ENCODE data around the gene NMUR1. TPM values are rescaled to one million over a fixed set of nuclear protein-coding genes. Genes with fewer than 3 reads are reported as not detected.
A peak's percentile ranks its signal among the peaks of the same experiment; 100 is the strongest.
"Not testable (repeated sequence)": the region's sequence is repeated elsewhere in the genome, so short reads cannot be mapped to it uniquely, and the experiment has no call there.

The NMUR1 gene
- total RNA-seq, 2 donors from 2014 or later, result 0.21 TPM; not detected in 1

GRCh38 chr2:231567159-231567558 is 36.9 kb upstream of the NMUR1 start:
- Mint-ChIP-seq H3K36me3 (ENCODE audit: insufficient read depth in 2 of 2) (no peaks in the 10 kb centered on the region), H3K4me3 (no peak overlapping the region), H3K27me3 (ENCODE audit: low read depth) (no peaks in the 10 kb centered on the region), H3K27ac (no peak overlapping the region), H3K9me3 (no peaks in the 10 kb centered on the region), H3K4me1 (ENCODE audit: low read depth) (peaks cover 7% of the 10 kb centered on the region)
- ATAC-seq (replicated peaks in 1 of 2) (no peak), DNase-seq (no peak)

DNA sequence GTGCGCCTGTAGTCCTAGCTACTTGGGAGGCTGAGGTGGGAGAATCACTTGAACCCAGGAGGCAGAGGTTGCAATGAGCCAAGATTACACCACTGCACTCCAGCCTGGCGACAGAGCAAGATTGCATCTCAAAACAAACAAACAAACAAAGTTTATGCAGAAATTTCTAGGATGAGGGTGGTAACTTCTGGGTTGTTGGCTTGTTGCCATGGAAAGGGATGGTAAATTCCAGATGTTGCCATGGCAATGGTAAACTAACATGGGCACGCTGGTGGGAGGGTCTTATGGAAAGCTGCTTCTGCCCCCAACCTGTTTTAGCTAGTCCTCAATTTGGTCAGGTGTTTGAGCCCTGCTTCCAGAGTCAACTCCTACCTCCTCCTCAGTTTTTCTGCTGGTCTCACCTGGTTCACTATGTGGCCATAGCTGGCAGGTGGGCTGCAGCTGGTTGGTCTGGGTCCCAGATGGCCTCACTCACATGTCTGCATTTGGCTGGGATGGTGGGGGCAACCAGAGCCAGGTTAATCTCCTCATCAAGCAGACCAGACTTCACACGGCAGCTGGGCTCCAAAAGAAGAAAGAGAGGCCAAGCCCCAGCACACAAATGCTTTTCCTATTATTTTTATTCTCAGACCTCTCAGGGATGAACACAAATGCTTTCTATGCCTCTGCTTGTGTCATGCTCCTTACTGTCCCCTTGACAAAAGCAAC is 35.8 kb upstream of the NMUR1 start:
- DNase-seq (no peak), ATAC-seq (replicated peaks in 1 of 2) (no peak)

DNA sequence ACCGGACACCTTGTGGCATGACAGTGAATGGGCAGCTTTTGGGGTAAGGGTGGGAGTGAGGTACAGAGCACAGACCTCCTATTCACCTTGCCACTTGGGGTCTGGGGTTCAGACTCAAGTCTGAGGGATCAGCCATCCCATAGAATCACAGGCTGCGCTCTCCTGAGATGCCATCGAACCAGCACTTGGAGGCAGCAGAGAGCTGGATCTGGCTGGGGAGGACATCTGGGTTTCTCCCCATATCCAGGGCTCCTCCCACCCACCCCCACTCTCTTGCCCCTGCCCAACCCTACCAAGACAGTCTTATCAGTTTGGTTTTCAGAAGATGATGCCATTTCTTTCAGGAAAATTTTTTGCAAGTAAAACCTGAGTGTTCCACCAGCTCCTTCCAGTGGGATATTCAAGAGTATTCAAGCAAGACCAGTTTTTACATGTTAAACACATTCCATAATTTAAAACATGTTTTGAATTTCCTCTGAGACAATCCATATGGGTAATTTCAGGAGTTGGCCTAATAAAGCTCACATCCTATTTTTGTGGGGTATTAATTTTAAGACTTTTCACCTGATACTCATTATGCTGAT is 33.2 kb upstream of the NMUR1 start:
- no peak overlapping the region for H3K27ac Mint-ChIP-seq
- peak; percentile 80 to 83 for ATAC-seq (replicated peaks in 1 of 2)
- no peaks in the 10 kb centered on the region for H3K36me3 Mint-ChIP-seq (ENCODE audit: insufficient read depth in 2 of 2)
- peaks cover under 1% of the 10 kb centered on the region for H3K4me1 Mint-ChIP-seq (ENCODE audit: low read depth)
- no peaks in the 10 kb centered on the region for H3K9me3 Mint-ChIP-seq
- no peaks in the 10 kb centered on the region for H3K27me3 Mint-ChIP-seq (ENCODE audit: low read depth)
- peak; percentile 48 to 51 for DNase-seq
- H3K4me3 Mint-ChIP-seq, result no peak overlapping the region

More for the DNA sequence above, 35.8 kb upstream of the NMUR1 start:
- no peak overlapping the region for H3K4me3 Mint-ChIP-seq
- H3K27me3 Mint-ChIP-seq (ENCODE audit: low read depth), result no peaks in the 10 kb centered on the region
- no peak overlapping the region for H3K27ac Mint-ChIP-seq
- H3K36me3 Mint-ChIP-seq (ENCODE audit: insufficient read depth in 2 of 2), result no peaks in the 10 kb centered on the region
- H3K4me1 Mint-ChIP-seq (ENCODE audit: low read depth), result peaks cover 7% of the 10 kb centered on the region
- H3K9me3 Mint-ChIP-seq, result no peaks in the 10 kb centered on the region

DNA sequence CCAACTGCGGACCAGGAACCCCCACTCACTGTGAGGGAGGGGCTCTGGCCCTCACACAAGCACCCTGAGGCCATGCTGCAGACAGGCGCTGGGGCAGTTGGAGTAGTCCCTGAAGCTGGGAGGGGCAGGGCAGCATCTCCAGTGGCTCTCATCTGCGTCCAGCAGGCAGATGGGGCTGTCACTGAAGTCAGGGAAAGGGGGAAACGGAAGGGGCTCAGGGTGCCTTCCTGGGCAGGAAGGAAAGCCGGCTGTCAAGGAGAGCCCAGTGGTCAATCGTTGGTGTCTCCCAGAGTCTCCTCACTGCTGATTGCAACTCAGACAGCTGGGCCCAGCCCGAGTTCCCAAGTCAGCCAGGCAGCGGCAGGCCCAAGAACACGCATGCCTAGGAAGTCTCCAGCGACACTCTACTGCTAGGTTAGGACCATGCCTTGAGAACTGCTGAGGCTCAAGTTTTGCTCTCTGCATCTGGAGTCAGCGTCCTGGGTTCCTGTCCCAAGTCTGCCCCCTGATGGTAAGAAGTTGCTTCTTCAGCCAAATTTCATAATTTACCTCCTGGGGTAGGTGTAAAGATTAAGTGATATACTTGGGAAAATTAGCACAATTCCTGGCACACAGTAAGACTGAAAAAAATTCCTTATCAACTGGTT is 27.4 kb upstream of the NMUR1 start:
- Mint-ChIP-seq H3K36me3 (ENCODE audit: insufficient read depth in 2 of 2) (peaks cover 8 to 10% of the 10 kb centered on the region in 2 donors), H3K9me3 (peaks cover 8 to 10% of the 10 kb centered on the region in 2 donors), H3K4me3 (no peak overlapping the region), H3K4me1 (ENCODE audit: low read depth) (peaks cover 10% of the 10 kb centered on the region), H3K27ac (no peak overlapping the region), H3K27me3 (ENCODE audit: low read depth) (no peaks in the 10 kb centered on the region)
- DNase-seq (peak; percentile 57 to 63), ATAC-seq (replicated peaks in 1 of 2) (peak; percentile 87 to 95)

- Mint-ChIP-seq H3K27me3 (ENCODE audit: low read depth) (no peaks in the 10 kb centered on the region), H3K4me1 (ENCODE audit: low read depth) (peaks cover 10% of the 10 kb centered on the region), H3K36me3 (ENCODE audit: insufficient read depth in 2 of 2) (peaks cover 8 to 11% of the 10 kb centered on the region in 2 donors), H3K4me3 (no peak overlapping the region), H3K9me3 (peaks cover 9 to 10% of the 10 kb centered on the region in 2 donors), H3K27ac (no peak overlapping the region)
- DNase-seq, result no peak
- ATAC-seq (replicated peaks in 1 of 2), result no peak
Observed at GRCh38 chr2:231556981-231557380, 26.7 kb upstream of the NMUR1 start.

- Mint-ChIP-seq H3K4me1 (ENCODE audit: low read depth) (peaks cover 10% of the 10 kb centered on the region), H3K36me3 (ENCODE audit: insufficient read depth in 2 of 2) (peaks cover 8 to 11% of the 10 kb centered on the region in 2 donors)
Observed at GRCh38 chr2:231556496-231556895, 26.3 kb upstream of the NMUR1 start.

GRCh38 chr2:231554748-231555545 is 24.7 kb upstream of the NMUR1 start:
- peaks cover 8 to 13% of the 10 kb centered on the region in 2 donors for H3K36me3 Mint-ChIP-seq (ENCODE audit: insufficient read depth in 2 of 2)
- H3K27ac Mint-ChIP-seq, result no peak overlapping the region
- DNase-seq (no peak), ATAC-seq (replicated peaks in 1 of 2) (peak in 1 of 2 donors; percentile 38)
- H3K27me3 Mint-ChIP-seq (ENCODE audit: low read depth), result no peaks in the 10 kb centered on the region
- H3K4me1 Mint-ChIP-seq (ENCODE audit: low read depth), result peaks cover 10% of the 10 kb centered on the region
- H3K9me3 Mint-ChIP-seq, result peaks cover 9 to 10% of the 10 kb centered on the region in 2 donors
- H3K4me3 Mint-ChIP-seq, result peak overlapping the region; percentile 41 to 46

More at GRCh38 chr2:231556496-231556895, 26.3 kb upstream of the NMUR1 start:
- not testable (repeated sequence) for H3K27ac Mint-ChIP-seq; H3K27me3 Mint-ChIP-seq (ENCODE audit: low read depth); H3K4me3 Mint-ChIP-seq; DNase-seq; ATAC-seq (replicated peaks in 1 of 2)
- H3K9me3 Mint-ChIP-seq, result peaks cover 9 to 10% of the 10 kb centered on the region in 2 donors

DNA sequence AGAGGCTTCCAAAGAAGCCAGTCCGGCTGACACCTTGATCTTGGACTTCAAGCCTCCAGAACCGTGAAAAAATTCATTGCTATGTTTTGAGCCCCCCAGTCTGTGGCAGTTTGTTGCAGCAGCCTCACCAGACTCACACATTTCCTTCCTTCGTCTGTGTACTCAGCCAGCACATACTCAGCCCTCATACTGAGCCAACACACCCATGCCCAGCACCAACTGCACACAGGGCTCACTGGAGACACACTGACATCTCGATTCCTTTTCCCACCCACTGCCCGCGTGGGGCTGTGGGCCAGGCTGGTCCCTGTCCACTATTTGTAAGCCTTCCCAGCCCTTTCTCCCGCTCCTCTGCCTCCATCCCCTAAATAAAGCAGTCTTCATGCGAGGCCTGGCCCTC is 24.1 kb upstream of the NMUR1 start:
- H3K27ac Mint-ChIP-seq, result no peak overlapping the region

DNA sequence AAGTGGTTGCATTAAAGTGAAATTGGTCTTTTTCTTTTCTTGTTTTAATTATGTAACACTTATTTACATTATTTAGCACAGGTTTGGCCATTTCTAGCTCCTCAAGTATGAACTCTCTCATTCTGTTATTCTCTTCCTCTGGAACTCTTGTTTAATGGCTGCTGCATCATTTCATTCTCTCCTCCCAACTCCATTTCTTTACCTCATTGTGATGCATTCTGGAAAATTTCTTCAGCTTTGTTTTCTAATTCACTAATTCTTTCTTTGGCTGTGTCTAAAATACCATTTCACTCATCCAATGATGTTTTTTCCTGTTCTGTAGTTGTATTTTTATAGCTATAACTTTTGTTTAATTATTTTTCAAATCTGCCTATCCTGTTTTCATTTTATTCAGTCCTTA is 22.5 kb upstream of the NMUR1 start:
- no peak for DNase-seq
- H3K27ac Mint-ChIP-seq, result no peak overlapping the region
- no peak overlapping the region for H3K4me3 Mint-ChIP-seq
- H3K4me1 Mint-ChIP-seq (ENCODE audit: low read depth), result peaks cover 19% of the 10 kb centered on the region
- H3K36me3 Mint-ChIP-seq (ENCODE audit: insufficient read depth in 2 of 2), result peaks cover 8 to 13% of the 10 kb centered on the region in 2 donors
- no peak for ATAC-seq (replicated peaks in 1 of 2)
- peaks cover 9% of the 10 kb centered on the region for H3K27me3 Mint-ChIP-seq (ENCODE audit: low read depth)
- H3K9me3 Mint-ChIP-seq, result peaks cover 9 to 10% of the 10 kb centered on the region in 2 donors

More for the DNA sequence above, 24.1 kb upstream of the NMUR1 start:
- Mint-ChIP-seq H3K4me3 (peak overlapping the region; percentile 31 to 41), H3K36me3 (ENCODE audit: insufficient read depth in 2 of 2) (peaks cover 8 to 13% of the 10 kb centered on the region in 2 donors), H3K27me3 (ENCODE audit: low read depth) (no peaks in the 10 kb centered on the region), H3K4me1 (ENCODE audit: low read depth) (peaks cover 13% of the 10 kb centered on the region), H3K9me3 (peaks cover 9 to 10% of the 10 kb centered on the region in 2 donors)
- ATAC-seq (replicated peaks in 1 of 2) (peak in 1 of 2 donors; percentile 39), DNase-seq (no peak)

DNA sequence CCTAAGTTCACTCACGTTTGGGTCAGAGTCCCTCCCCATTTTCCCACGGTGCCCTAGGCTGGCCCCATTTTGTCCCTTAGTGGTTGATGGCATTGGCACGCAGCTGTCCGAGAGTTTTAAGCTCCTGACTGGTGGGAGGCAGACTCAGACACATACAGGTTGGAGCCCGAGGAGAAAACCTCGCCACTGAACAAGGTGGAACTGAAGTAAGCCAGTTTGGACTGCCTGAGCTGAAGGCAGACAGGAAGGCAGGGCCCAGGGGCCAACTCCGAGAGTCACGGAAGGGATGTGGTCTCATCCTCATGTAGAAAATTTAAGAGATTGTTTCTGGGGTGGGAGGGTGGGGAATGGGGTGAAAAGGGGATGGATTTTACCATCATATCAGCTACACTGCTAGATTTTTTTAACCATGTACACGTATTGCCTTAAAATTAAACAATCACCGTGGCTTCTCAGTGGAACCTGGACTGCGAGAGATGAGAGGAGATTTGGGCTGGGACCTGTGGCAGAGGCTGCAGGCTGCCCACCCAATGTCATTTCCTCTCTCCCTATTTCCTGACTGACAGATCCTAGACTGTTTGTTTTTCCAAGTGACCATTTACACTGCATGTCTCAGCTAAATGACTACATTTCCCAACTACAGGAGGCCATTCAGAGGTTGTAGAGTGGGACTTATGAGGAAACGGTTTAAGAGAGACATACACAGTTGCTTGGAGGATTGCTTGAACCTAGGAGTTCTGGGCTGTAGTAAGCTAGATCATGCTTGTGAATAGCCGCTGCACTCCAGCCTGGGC is 19.4 kb upstream of the NMUR1 start:
- H3K27me3 Mint-ChIP-seq (ENCODE audit: low read depth), result peaks cover 9% of the 10 kb centered on the region
- ATAC-seq (replicated peaks in 1 of 2), result no peak
- H3K4me1 Mint-ChIP-seq (ENCODE audit: low read depth), result peaks cover 29% of the 10 kb centered on the region
- H3K27ac Mint-ChIP-seq, result no peak overlapping the region
- H3K36me3 Mint-ChIP-seq (ENCODE audit: insufficient read depth in 2 of 2), result peaks cover 10 to 17% of the 10 kb centered on the region in 2 donors
- H3K9me3 Mint-ChIP-seq, result peaks cover 9 to 12% of the 10 kb centered on the region in 2 donors
- no peak for DNase-seq
- no peak overlapping the region for H3K4me3 Mint-ChIP-seq

DNA sequence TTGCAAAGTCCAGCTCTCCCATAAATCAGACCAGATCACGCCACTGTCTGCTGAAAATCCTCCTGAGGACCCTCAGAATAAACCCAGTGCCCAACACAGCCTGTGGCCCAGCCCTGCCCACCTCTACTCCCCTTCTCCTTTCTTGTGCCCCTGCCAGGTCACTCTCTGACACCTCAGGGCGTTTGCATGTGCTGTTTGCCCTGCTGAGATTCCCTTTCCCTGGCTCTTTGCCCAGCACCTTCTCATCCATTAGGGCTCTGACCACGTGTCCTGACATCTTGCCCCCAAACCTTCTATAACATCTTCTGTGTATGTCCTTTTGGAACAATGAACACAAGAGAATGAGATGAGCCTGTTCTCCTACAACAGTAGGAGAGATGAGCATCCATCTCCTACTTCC is 18.5 kb upstream of the NMUR1 start:
- H3K9me3 Mint-ChIP-seq, result peaks cover 9 to 12% of the 10 kb centered on the region in 2 donors
- no peak overlapping the region for H3K4me3 Mint-ChIP-seq
- H3K36me3 Mint-ChIP-seq (ENCODE audit: insufficient read depth in 2 of 2), result peaks cover 10 to 17% of the 10 kb centered on the region in 2 donors
- no peak overlapping the region for H3K27ac Mint-ChIP-seq
- peaks cover 24% of the 10 kb centered on the region for H3K4me1 Mint-ChIP-seq (ENCODE audit: low read depth)
- DNase-seq (no peak), ATAC-seq (replicated peaks in 1 of 2) (no peak)
- H3K27me3 Mint-ChIP-seq (ENCODE audit: low read depth), result peaks cover 9% of the 10 kb centered on the region
